Astrocyte of the spinal cord (primary cell): ENCODE measurements around the gene FAR1.

ENCODE experiments used
- DNase-seq: peaks from one replicate; pipeline ENCODE4 v3.0.0; 2011; ENCODE audit warnings: low read depth, low spot score
- H3K4me3 ChIP-seq: 2 replicates; pipeline ENCODE4 v1.5.1; 2011; ENCODE audit warnings: low read depth, mild to moderate bottlenecking, low read length, moderate library complexity
- CTCF ChIP-seq: IDR thresholded peaks from 2 replicates; pipeline ENCODE4 v1.5.1; 2012; ENCODE audit warnings: low read depth, mild to moderate bottlenecking, low read length, inconsistent platforms
- in situ Hi-C: cut with HindIII; loops from 2 replicates; pipeline ENCODE4 v1.10.0; 2017; ENCODE audit warnings: low sequenced_read_pairs

The FAR1 gene

GRCh38 chr11:13778345-13778744 lies 109.9 kb downstream of the FAR1 start:
- in situ Hi-C loops = no loop called here

GRCh38 chr11:13781153-13781552 lies 112.7 kb downstream of the FAR1 start:
- H3K4me3 ChIP-seq = no peak overlapping the region
- TF ChIP-seq CTCF = no peak
- in situ Hi-C loops = no loop called here
- DNase-seq = no peak

More at GRCh38 chr11:13778345-13778744, 109.9 kb downstream of the FAR1 start:
- no peak for TF ChIP-seq CTCF
- H3K4me3 ChIP-seq = no peak overlapping the region
- no peak for DNase-seq
